ENCODE results near the gene KIF1B. TPM values are rescaled to one million over a fixed set of nuclear protein-coding genes. Genes with fewer than 3 reads are reported as not detected.
A peak's percentile ranks its signal among the peaks of the same experiment; 100 is the strongest.

KIF1B gene
- total and polyA plus RNA-seq, 9 of the 15 experiments (the other 6 are each of a cell fraction or from before 2014, with no cell fraction given): 2.8 to 19.8 (median 11.9) TPM

GRCh38 chr1:10407201-10407600, 196.8 kb downstream of the KIF1B start:
- Histone ChIP-seq H3K4me1 (replicated peaks in 1 of 2; ENCODE audit: control insufficient read depth in 2 of 2, insufficient read depth in 2 of 2, low read length in 2 of 2) (peaks cover 0 to 3% of the 10 kb centered on the region in 2 experiments; a peak in 3 of 5 replicates), H3K27me3 (ENCODE audit: control insufficient read depth in 2 of 2, insufficient read depth in 2 of 2, low read length in 2 of 2) (no peaks in the 10 kb centered on the region), H3K4me3 (no peak overlapping the region), H3K79me2 (ENCODE audit: control insufficient read depth, insufficient read depth, low read length) (peaks cover 11% of the 10 kb centered on the region), H2AFZ (ENCODE audit: low read depth, low read length) (no peak overlapping the region), H3K9me1 (ENCODE audit: control insufficient read depth, insufficient read depth, low read length) (no peaks in the 10 kb centered on the region), H3K4me2 (ENCODE audit: insufficient read depth, low read length) (no peak overlapping the region), H3K9me3 (replicated peaks; ENCODE audit: control insufficient read depth, insufficient read depth, low read depth, low read length) (no peaks in the 10 kb centered on the region), H4K20me1 (replicated peaks; ENCODE audit: control insufficient read depth, insufficient read depth, low read length) (no peaks in the 10 kb centered on the region), H3K9ac (ENCODE audit: insufficient read depth in 1 of 2, low read depth in 2 of 2, low read length in 2 of 2) (no peak overlapping the region), H3K36me3 (ENCODE audit: control insufficient read depth, insufficient read depth, low read length) (peaks cover 99% of the 10 kb centered on the region), H3K27ac (ENCODE audit: extremely low read depth, low read depth, low read length) (no peak overlapping the region)
- intact Hi-C loops (cut with micrococcal nuclease) (no loop called here), in situ Hi-C loops (cut with MboI) (no loop called here)
- ATAC-seq (no peak), FAIRE-seq (no peak), DNase-seq (ENCODE audit: extremely low read depth in 1 of 4, low spot score in 3 of 4) (no peak)
- POLR2A ChIA-PET: interaction anchor here (1.1 to 3.6 kb wide), 4 partner anchors 8 to 88 kb away, joined by 3 to 27 read pairs (median 5); partner anchors contain the start of gene PGD
- TF ChIP-seq JUN (IDR thresholded peaks at IDR 0.05; ENCODE audit: borderline replicate concordance, low read depth, low read length) (no peak), JUN (CRISPR knock-in tag; IDR thresholded peaks at IDR 0.05; ENCODE audit: borderline replicate concordance) (no peak), ZNF239 (CRISPR knock-in tag; IDR thresholded peaks at IDR 0.05) (no peak), HNRNPUL1 (IDR thresholded peaks at IDR 0.05; ENCODE audit: low read length) (no peak), PRDM10 (IDR thresholded peaks at IDR 0.05; ENCODE audit: partially characterized antibody) (no peak), ZNF282 (CRISPR knock-in tag; IDR thresholded peaks at IDR 0.05) (no peak), POLR2B (IDR thresholded peaks at IDR 0.05; ENCODE audit: low read depth, partially characterized antibody) (peak; percentile 21), ZNF444 (CRISPR knock-in tag; IDR thresholded peaks at IDR 0.05) (no peak), GABPA (tag; conservative IDR thresholded peaks at IDR 0.05; ENCODE audit: low read depth) (no peak), ZNF699 (CRISPR knock-in tag; IDR thresholded peaks at IDR 0.05; ENCODE audit: insufficient replicate concordance) (no peak), POLR2A (conservative IDR thresholded peaks at IDR 0.05) (0 out of 2 replicates have a peak, but pooled peaks have one; percentile 57), ELF2 (CRISPR knock-in tag; IDR thresholded peaks at IDR 0.05) (no peak), HCFC1 (IDR thresholded peaks at IDR 0.05; ENCODE audit: low read depth, low read length) (no peak), ZFP30 (CRISPR knock-in tag; IDR thresholded peaks at IDR 0.05; ENCODE audit: borderline replicate concordance) (no peak), OTX1 (CRISPR knock-in tag; IDR thresholded peaks at IDR 0.05) (no peak), ZNF121 (CRISPR knock-in tag; conservative IDR thresholded peaks at IDR 0.05) (peak; percentile 92), CREB3 (tag; conservative IDR thresholded peaks at IDR 0.05; ENCODE audit: low read depth) (no peak), ZNF830 (CRISPR knock-in tag; IDR thresholded peaks at IDR 0.05) (no peak), PCBP1 (IDR thresholded peaks at IDR 0.05; ENCODE audit: low read depth, low read length, poor library complexity, severe bottlenecking) (no peak), GATAD2B (IDR thresholded peaks at IDR 0.05; ENCODE audit: borderline replicate concordance) (no peak), ZNF3 (CRISPR knock-in tag; IDR thresholded peaks at IDR 0.05) (no peak)
- no TSS peak for BruUV-seq (replicated peaks)
- 89% methylated on average over 2 of the region's 2 CpGs for WGBS (ENCODE audit: insufficient coverage, low coverage, missing lambda C conversion rate)
- CTCF ChIA-PET (ENCODE audit: low intra/inter-chr PET ratio): no interaction called here
